HG02642 (cell line): Measurements from ENCODE around the gene IL25.

ENCODE experiments used
- ATAC-seq: cut with Tn5 transposase; IDR thresholded peaks from one replicate; pipeline ENCODE4 v1.9.1; 2021; ENCODE audit warnings: mild to moderate bottlenecking; ENCODE audit not compliant: unreplicated experiment, poor library complexity

The IL25 gene

GRCh38 chr14:23352506-23353432, 19.8 kb upstream of the IL25 start, which contains the start of gene SLC22A17:
TSS of gene SLC22A17 (minus strand) at chr14:23352887.
- no peak for ATAC-seq

DNA sequence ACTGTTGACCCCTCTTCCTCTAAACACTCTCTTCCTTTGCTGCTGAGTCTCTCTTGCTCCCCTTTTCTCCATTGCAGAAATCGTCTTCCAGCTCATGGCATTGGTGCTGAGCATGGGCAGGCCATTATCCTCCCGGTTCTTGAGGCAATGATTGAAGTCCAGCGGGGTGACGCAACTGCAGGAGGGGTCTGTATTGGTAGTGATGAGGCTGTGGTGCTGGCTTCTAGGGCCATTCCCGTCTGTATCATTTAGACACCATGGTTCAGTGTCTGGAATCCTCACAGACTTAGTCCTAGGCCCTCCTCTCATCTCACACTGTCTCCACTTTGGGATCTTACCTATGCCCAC, 19.2 kb upstream of the IL25 start:
- ATAC-seq = no peak

DNA sequence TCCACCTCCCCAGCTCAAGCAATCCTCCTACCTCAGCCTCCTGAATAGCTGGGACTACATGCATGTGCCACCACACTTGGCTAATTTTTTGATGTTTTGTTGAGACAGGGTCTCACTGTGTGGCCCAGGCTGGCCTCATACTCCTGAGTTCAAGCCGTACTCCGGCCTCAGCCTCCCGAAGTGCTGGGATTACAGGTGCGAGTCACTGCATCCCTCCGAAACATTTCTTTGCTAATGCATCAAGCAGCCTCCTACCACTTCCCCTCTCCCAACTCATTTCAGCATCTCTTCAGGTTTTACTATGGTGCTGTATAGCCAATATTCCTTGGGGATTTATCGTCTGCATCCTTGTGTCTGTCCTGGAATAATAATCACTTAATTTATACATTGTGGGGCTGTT, 17.6 kb upstream of the IL25 start:
- ATAC-seq = no peak

GRCh38 chr14:23355871-23356435, 16.7 kb upstream of the IL25 start:
- no peak for ATAC-seq

- ATAC-seq = no peak
Observed at GRCh38 chr14:23356662-23357061, 15.9 kb upstream of the IL25 start.

DNA sequence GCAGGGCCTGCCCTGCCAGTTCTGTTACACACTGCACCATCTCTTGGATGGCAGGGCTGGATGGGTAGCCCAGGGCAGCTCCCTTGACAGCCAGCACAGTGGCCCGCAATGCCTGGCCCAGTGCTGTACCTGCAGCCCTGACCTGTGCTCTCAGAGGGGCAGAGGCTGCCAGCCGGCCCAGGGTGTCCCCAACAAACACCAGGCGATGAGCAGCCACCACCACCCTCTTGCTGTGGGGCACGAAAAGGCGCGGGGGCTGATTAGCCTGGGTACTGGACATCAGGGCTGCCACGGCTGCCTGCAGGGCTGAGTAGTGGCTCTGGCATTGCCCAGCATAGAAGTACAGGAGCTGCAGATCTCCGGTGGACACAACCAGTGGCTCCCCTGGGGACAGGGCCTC, 15.3 kb upstream of the IL25 start:
- ATAC-seq = no peak

- no peak for ATAC-seq
Observed at GRCh38 chr14:23358042-23358441, 14.6 kb upstream of the IL25 start.

DNA sequence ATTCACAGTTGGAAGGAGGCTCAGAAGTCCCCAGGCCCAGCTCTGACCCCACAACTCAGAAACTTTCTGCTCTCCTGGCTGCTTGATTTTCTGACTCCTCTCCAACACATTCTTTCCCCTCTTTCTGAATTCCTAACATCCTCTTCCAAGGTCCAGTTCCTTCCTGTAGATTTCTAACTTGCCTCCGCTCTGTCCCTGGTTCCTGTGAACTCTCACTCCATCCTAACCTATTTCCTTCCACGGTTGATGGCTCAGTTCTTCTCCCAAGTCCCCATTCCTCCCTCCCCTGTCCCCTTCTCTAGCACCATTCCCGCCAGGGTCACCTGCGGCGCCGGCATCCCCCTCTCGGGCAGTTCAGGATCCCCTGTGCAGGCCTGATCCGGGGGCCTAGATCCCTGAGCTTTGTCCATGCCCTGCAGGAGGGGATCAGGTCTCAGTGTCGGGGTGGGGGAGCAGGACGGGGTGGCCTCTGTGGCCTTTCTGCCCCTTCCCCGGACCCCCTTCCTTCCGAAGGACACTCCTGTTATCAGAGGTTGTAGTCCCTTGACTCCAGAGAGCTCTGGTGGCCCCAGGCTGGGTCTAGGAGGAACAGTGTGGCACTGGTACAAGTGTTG, 13.9 kb upstream of the IL25 start:
- no peak for ATAC-seq

DNA sequence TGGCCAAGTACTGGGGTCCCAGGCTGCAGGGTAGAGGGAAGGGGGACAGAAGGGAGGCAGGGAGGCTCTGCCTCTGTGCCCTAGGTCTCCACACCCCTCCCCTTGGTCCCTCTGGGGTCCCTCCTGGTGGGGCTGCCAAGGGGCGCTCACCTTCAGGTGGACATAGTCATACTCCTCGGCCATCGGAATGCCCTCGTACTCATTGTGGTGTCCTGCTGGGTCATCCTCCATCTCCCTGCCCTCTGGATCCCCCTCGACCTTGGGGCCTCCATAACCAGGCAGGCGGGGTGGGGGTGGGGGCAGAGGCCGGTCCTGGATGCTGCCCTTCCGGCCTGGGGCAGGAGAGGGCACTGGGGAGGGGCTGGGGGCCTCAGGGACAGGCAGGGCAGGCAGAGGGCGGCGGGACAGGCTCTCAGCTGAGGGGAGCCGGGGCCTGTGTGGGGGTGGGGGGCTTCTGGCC, 13.4 kb upstream of the IL25 start:
- ATAC-seq = no peak

- no peak for ATAC-seq
Observed at GRCh38 chr14:23359722-23360447, 12.7 kb upstream of the IL25 start.

DNA sequence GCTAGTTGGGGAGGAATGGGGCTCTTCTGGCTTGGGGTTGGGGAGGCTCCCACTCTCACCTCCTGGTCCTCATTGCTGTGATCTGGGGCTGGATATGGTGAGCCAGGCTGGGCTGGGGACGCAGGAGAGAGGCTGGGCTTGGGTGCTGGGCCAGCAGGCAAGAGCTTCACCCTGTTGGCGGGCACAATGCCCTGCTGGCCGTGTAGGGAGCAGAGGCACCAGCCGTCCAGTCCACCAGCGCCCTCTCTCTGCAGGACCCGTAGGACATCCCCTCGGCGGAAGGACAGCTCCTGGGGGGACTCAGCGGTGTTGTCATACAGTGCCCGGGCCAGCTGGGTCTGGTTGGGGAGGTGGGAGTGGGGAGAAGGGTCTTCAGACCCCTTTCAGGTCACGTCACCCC, 12.1 kb upstream of the IL25 start:
- ATAC-seq = no peak

- no peak for ATAC-seq
Observed at GRCh38 chr14:23361320-23361719, 11.3 kb upstream of the IL25 start.

GRCh38 chr14:23361763-23362162, 10.8 kb upstream of the IL25 start:
- no peak for ATAC-seq

DNA sequence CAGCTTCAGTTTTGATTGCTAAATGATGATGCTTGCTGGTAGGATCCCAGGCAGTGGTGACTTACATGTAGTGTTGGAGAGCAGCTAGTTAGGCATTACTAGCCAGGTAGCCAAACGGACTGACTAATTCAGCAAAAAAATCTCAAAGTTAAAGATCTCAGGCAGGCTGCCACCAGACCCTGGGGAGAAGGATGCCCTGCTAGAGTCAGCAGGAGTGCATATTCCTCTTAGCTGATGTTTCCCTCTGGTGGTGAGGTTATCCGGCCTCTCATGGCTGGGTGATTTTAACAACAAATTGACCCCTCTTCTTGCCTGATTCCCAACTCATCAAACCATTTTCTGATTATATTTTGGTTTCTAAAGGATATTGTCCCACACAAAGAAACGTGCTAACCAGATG, 10.4 kb upstream of the IL25 start:
- ATAC-seq = no peak

- no peak for ATAC-seq
Observed at GRCh38 chr14:23364164-23365035, 8.2 kb upstream of the IL25 start.

- no peak for ATAC-seq
Observed at GRCh38 chr14:23365036-23365731, 7.4 kb upstream of the IL25 start, which contains the start of gene EFS. TSS of gene EFS (minus strand) at chr14:23365172. CDS start at chr14:23365025, 147 bp downstream.

DNA sequence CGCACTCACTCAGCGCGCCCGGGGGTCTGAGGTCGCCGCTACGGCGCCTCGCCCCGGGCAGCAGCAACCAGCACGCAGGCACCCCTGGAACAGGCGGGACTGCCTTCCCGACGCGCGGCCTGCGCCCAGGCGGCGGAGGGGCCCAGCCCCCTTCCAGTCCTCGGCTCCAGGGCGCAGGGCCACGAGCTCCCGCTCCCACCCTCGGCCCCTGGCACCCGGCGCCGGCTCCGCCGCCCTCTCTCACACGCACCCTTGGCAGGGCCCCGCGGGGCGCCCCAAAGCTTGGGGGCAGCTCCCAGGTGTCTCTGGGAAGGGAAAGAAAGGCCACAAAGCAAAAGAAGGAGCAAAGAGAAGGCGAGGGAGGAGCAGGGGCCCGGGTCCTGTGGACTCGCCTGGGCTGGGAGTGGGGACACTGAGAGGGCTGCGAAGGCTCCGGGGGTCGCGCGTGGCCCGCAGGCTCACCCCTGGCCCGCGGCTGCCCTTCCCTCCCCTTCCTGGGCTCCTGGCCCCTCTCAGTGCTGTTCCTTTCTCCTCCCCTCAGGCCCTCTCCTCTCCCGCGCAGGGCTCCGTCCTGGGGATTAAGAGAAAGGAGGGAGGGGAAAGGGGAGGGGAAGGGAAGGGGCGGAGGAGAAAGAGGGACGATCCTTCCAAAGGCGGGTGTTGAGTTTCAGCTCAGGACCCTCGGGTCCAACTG, 6.7 kb upstream of the IL25 start:
- ATAC-seq = no peak

DNA sequence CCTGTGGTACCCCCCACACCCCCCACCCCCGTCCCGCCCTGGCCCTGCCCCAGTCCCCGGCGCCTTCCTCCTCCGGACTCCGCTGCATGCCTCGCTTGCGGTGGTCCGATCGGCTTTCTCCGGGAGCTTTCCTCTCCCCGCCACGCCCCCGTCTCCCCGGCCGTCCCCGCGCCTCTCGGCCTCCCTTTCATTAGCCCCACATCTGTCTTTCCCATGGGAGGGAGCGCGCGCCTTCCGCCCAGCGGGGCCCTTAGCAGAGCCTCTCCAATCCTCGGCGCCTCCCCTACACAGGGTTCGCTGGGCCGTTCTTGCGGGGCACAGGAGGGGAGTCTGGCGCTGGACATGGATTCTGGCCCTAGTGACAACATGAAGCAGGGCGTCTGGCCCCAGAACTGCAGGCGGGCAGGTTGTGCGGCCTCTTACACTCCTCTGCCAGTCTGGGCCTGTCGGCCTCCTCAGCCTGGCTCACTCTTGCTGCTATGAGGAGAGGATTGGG, 6.1 kb upstream of the IL25 start:
- no peak for ATAC-seq
